GM19099 (cell line): ENCODE data around the gene MTERF2.

Experiments
- POLR2A ChIP-seq: IDR thresholded peaks from 3 replicates; pipeline ENCODE4 v1.6.1; 2011; ENCODE audit warnings: low read depth; ENCODE audit not compliant: insufficient read length; ENCODE audit errors: extremely low read depth

MTERF2 gene

GRCh38 chr12:106986625-106987389, at the start of gene MTERF2:
Gene MTERF2 (minus strand): TSS chr12:106987146. CDS start chr12:106978714, 8,432 bp downstream.
- TF ChIP-seq POLR2A = peak; percentile 75

- TF ChIP-seq POLR2A = no peak
These were observed 48.8 kb upstream of the MTERF2 start for GRCh38 chr12:107035733-107036132.

DNA sequence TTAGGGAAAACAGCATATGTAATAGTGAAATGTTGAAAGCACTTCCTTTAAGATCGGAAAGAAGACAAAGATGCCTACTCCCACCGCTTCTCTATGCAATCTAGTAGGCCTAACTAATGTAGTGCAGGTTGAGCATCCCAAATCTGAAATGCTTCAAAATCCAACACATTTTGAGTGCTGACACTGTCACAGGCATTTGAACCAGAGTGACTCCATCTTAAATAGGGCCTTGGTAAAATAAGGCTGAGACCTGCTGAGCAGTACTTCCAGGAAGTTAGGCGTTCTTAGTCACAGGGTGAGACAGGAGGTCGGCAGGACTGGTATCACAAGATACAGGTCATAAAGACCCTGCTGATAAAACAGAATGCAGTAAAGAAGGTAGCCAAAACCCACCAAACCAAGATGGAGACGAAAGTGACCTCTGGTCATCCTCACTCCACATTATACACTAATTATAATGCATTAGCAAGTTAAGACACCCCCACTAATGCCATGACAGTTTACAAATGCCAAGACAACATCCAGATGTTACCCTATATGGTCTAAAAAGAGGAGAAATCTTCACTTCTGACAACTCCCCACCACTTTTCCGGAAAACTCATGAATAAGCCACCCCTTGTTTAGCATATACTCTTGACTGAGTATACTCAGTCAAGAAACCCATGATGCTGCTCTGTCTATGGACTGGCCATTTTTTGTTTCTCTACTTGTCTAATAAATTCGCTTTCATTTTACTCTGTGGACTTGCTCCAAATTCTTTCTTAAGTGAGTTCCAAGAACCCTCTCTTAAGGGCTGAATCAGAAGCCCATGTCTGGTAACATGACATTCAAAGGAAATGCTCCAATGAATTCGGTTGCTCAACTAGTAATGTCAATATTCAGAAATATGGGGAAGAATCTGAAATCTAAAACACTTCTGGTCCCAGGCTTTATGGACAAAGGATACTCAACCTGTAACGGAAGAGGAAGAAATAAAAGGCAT, 47.1 kb upstream of the MTERF2 start:
- TF ChIP-seq POLR2A = no peak

DNA sequence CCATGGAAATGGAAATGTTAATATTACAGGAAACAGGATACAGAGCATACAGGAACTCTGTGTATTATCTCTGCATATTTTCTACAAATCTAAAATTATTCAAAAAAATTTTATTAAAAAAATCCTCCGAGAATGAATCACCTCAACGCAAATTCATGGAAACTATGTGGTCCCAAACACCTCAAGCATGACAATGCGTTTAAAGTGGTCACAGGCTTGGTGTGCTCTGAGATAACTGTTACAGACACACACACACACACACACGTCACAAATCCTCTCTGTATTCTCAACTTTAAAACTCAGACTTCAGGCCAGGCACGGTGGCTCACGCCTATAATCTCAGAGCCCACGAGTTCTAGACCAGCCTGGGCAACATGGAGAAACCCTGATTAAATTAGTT, 45.3 kb upstream of the MTERF2 start:
- TF ChIP-seq POLR2A = no peak

- TF ChIP-seq POLR2A = no peak
These were observed 44.1 kb upstream of the MTERF2 start for GRCh38 chr12:107031061-107031460.

DNA sequence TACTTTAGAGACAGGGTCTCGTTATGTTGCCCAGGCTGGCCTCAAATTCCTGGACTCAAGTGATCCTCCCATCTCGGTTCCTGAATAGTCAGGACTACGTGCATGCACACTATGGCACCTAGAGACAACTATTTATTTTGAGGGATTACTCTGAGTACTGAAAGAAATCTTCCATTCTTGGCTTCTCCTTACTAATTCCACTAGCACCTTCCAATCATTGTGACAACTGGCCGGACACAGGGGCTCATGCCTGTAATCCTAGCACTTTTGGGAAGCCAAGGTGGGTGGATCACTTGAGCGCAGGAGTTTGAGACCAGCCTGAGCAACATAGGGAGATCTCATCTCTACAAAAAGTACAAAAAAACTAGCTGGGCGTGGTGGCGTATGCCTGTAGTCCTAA, 42.1 kb upstream of the MTERF2 start:
- no peak for TF ChIP-seq POLR2A

DNA sequence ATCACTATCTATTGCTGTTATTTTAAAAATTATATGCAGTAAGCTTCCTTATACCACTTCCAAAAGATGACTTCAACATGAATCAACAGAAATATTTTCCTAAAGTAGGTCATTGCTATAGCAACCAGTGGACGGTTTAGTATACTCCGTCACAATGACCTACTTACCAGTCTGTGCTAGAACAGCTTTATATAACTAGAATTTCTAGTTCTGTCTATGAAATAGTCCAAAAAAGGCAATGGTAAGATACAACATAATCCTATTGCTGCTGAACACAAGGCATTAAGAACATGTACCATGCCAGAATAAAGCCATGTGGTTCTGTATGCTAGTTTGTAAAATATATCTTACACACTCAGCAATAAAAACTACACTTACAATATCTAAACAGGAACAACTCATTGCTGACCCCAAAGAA, 40.7 kb upstream of the MTERF2 start:
- TF ChIP-seq POLR2A = no peak

GRCh38 chr12:107026806-107027635, 40.1 kb upstream of the MTERF2 start:
- TF ChIP-seq POLR2A = no peak

DNA sequence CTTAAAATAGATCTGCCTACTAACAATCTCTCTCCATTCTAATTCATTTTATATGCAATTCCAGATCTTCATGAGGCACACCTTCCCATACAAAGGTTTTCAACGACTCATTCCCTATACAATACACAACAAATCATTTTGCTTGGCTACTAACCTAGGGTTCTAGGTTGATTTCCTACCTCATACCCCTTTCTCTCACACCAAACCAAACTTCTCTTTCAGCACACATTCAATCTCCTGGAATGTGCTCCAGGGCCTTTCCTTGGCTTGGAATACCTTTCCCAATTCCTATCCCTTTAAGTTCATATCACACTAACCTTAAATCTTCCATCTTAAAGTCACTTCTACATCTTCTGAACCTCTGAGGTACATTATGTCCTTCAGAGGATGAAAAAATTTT, 38.7 kb upstream of the MTERF2 start:
- no peak for TF ChIP-seq POLR2A

DNA sequence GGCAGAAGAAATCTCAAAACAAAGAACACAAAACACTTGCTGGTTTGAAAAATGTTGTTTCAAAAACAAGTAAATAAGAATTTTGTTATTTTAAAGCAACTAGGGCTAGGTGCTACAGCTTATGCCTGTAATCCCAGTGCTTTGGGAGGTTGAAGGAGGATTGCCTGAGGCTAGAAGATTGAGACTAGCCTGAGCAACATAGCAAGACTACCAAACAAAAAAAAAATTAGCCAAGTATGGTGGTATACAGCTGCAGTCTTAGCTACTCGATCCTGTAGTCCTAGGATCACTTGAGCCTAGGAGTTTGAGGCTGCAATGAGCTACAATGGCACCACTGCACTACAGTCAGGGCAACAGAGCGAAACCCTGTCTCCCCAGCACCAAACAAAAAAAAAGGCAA, 32.6 kb upstream of the MTERF2 start:
- no peak for TF ChIP-seq POLR2A

DNA sequence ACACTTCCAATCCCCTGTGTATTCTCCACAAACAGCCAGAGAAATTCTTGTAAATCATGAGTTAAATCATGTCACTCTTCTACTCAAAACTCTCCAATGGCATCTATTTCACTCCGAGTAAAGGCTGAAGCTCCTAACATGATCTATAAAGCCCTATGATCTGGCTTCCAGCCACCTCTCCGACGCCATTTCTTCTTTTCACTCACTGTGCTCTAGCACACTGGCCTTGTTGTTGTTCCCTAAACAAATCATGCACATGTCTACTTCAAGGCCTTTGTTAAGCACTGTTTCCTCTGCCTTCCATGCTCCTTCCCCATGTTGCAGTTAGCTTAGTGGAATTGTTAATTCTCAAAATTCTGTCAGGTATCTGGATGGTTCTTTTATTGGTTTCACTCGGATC, 30.1 kb upstream of the MTERF2 start:
- no peak for TF ChIP-seq POLR2A

DNA sequence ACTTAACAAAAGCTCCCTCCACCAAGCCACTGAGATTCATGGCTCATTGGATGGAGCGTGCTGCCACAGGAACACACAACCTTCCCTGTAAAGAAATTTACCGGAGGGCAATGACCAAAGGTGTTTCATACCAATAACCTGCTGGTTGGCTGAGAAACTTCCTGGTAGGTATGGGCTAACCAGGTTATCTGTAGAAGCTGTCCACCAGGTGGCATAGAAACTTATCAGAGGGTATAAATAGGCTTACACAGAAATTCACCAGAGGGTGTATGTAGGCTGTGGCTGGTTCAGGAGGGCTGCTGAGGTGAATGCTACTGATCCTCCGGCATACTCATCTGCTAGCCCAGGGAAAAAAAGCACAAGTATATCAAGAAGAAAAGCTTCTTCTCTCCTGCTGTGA, 27.1 kb upstream of the MTERF2 start:
- no peak for TF ChIP-seq POLR2A

DNA sequence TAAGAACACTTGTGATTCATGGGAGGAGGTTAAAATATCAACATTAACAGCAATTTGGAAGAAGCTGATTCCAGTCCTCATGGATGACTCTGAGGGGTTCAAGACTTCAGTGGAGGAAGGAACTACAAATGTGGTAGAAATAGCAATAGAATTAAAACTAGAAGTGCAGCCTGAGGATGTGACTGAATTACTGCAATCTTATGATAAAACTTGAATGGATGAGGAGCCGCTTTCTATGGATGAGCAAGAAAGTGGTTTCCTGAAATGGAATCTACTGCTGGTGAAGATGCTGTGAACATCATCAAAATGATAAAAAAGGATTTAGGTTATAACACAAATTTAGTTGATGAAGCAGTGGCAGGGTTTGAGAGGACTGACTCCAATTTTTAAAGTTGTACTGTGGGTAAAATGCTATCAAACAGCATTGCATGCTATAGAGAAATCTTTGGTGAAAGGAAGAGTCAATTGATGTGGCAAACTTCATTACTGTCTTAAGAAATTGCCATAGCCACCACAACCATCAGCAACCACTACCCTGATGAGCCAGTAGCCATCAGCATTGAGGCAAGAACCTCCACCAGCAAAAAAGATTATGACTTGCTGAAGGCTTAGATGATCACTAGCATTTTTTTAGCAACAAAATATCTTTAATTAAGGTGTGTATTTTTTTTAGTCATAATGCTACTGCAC, 25.9 kb upstream of the MTERF2 start:
- no peak for TF ChIP-seq POLR2A

DNA sequence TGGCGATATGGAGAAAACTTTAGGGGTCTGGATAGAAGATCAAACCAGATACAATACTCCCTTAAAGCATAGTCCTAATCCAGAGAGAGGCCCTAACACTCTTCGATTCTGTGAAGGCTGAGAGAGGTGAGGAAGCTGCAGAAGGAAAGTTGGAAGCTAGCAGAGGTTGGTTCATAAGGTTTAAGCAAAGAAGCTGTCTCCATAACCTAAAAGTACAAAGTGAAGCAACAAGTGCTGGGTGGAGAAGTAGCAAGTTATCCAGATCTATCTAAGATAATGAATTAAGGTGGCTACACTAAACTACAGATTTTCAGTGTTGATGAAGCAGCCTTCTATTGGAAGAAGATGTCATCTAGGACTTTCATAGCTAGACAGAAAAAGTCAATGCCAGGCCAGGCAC, 24.6 kb upstream of the MTERF2 start:
- no peak for TF ChIP-seq POLR2A

GRCh38 chr12:107007411-107007810, 20.5 kb upstream of the MTERF2 start:
- TF ChIP-seq POLR2A = no peak

- no peak for TF ChIP-seq POLR2A
These were observed 12.5 kb upstream of the MTERF2 start for GRCh38 chr12:106999446-106999845.
